ENCODE results near the gene CYB561D1. TPM values are rescaled to one million over a fixed set of nuclear protein-coding genes. Genes with fewer than 3 reads are reported as not detected.

The CYB561D1 gene
- total and polyA plus RNA-seq, 2 of the 13 experiments (the other 11 are each of a cell fraction or from before 2014, with no cell fraction given): 3.9 to 4.1 TPM

DNA sequence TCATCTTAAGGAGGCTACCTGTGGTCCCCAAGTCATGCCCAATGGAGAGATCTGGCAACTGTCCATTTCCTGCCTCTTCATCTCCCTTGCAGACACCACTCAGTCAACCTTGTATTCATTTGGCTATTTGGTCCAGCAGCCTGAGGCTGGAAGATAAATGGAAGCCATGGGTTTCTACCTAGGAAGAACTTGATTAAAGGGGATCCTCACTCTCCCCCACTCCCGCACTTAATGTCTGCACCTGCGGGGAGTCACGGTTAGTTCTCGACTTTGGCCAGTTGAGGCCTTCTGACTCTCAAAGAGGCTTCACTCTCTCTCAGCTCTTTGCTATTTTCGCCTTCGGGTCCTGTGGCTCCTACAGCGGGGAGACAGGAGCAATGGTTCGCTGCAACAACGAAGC, 18.6 kb upstream of the CYB561D1 start (continued):
- no peak for TF ChIP-seq KDM3A (CRISPR knock-in tag; IDR thresholded peaks at IDR 0.05; ENCODE audit: low read depth)

DNA sequence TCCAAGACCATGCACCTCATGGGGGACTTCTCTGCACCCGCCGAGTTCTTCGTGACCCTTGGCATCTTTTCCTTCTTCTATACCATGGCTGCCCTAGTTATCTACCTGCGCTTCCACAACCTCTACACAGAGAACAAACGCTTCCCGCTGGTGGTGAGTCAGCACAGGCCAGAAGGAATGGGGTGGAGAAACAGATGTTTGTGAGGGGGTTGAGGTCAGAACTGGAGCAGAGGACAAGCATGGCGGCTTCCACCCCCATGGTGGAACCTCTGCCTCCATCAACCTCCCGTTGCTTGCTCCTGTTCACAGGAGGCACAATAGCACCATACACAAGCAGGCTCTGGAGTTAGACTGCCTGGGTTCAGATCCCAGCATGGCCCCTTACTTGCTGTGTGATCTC, 17.1 kb upstream of the CYB561D1 start:
- WGBS (ENCODE audit: low lambda C conversion rate): 31% methylated on average over 7 of the region's 8 CpGs
- TF ChIP-seq, protein P1, sequence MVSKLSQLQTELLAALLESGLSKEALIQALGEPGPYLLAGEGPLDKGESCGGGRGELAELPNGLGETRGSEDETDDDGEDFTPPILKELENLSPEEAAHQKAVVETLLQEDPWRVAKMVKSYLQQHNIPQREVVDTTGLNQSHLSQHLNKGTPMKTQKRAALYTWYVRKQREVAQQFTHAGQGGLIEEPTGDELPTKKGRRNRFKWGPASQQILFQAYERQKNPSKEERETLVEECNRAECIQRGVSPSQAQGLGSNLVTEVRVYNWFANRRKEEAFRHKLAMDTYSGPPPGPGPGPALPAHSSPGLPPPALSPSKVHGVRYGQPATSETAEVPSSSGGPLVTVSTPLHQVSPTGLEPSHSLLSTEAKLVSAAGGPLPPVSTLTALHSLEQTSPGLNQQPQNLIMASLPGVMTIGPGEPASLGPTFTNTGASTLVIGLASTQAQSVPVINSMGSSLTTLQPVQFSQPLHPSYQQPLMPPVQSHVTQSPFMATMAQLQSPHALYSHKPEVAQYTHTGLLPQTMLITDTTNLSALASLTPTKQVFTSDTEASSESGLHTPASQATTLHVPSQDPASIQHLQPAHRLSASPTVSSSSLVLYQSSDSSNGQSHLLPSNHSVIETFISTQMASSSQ (IDR thresholded peaks at IDR 0.05; ENCODE audit: low read depth): no peak
- TF ChIP-seq, protein P1 (CRISPR knock-in tag; IDR thresholded peaks at IDR 0.05; ENCODE audit: borderline replicate concordance): no peak
- TF ChIP-seq FOSL2 (CRISPR knock-in tag; IDR thresholded peaks at IDR 0.05): peak; percentile 34; the same call in 1 of the 2 replicates
- Histone ChIP-seq H3K9ac (ENCODE audit: insufficient read depth, low read depth, low read length) (no peak overlapping the region), H3K79me2 (ENCODE audit: insufficient read depth, low read length) (no peaks in the 10 kb centered on the region), H3K27ac (ENCODE audit: extremely low read length, insufficient read depth, low read length) (no peak overlapping the region), H3K9me3 (ENCODE audit: low read length) (no peaks in the 10 kb centered on the region), H2AFZ (ENCODE audit: low read length) (no peak overlapping the region), H3K27me3 (ENCODE audit: control insufficient read depth in 1 of 2, insufficient read depth in 2 of 2, low read length in 2 of 2) (peaks cover 1 to 30% of the 10 kb centered on the region in 2 experiments; a peak in 4 of 5 replicates), H4K20me1 (ENCODE audit: insufficient read depth, low read length) (no peaks in the 10 kb centered on the region), H3K4me3 (replicated peaks in 1 of 3; ENCODE audit: insufficient read depth in 1 of 3, low read depth in 2 of 3, low read length in 3 of 3) (no peak overlapping the region), H3K4me2 (ENCODE audit: low read depth, low read length) (no peak overlapping the region), H3K36me3 (replicated peaks in 1 of 2; ENCODE audit: control insufficient read depth in 1 of 2, insufficient read depth in 2 of 2, low read length in 2 of 2) (no peaks in the 10 kb centered on the region), H3K4me1 (ENCODE audit: insufficient read depth, low read length) (no peaks in the 10 kb centered on the region)
- ChIA-PET POLR2A (no interaction called here), CTCF (ENCODE audit: low intra/inter-chr PET ratio, low total read pairs) (no interaction called here)
- in situ Hi-C loops (cut with HindIII; ENCODE audit: extremely low pct_ligation_motif_present, low pct_unique_long_range_greater_than_20kb): no loop called here
- intact Hi-C loops (cut with micrococcal nuclease; ENCODE audit: unreplicated experiment): no loop called here
- no TSS peak for BruUV-seq (replicated peaks)
- ATAC-seq (no peak), FAIRE-seq (no peak), DNase-seq (ENCODE audit: low spot score) (no peak)
